Activated CD8-positive, alpha-beta T cell treated with anti-CD3 and anti-CD28 coated beads, Interleukin-2, amount 10 ng/mL, durations not matched to agents 7 days and 5 days (primary cell): Measurements from ENCODE around the gene DIDO1. TPM values are rescaled to one million over a fixed set of nuclear protein-coding genes. Genes with fewer than 3 reads are reported as not detected.

Source experiments
- ATAC-seq: fragments of 150-1000 bp; cut with Tn5 transposase; one replicate; pipeline ENCODE4 v1.10.0; 2021; ENCODE audit warnings: moderate library complexity
- CTCF ChIA-PET: fragments of 350-600 bp; sonication (Branson Sonifier 250); formaldehyde crosslinking; loops from one replicate; lab custom pipeline; 2021; ENCODE audit warnings: antibody characterized with exemption; lab: Charles Lee
- POLR2A ChIA-PET: fragments of 350-600 bp; sonication (Branson Sonifier 250); formaldehyde crosslinking; loops from one replicate; lab custom pipeline; 2021; ENCODE audit warnings: antibody characterized with exemption; lab: Charles Lee
- DNase-seq: peaks from one replicate; pipeline ENCODE4 v3.0.0-alpha.2; 2020
- H3K27ac Mint-ChIP-seq: one replicate; pipeline ENCODE4 v1.8.0; 2021; ENCODE audit warnings: mild to moderate bottlenecking, mixed read lengths
- H3K27me3 Mint-ChIP-seq: one replicate; pipeline ENCODE4 v1.8.0; 2021; ENCODE audit warnings: low read depth, mixed read lengths
- H3K36me3 Mint-ChIP-seq: one replicate; pipeline ENCODE4 v1.8.0; 2021; ENCODE audit warnings: low read depth, mixed read lengths
- H3K4me1 Mint-ChIP-seq: one replicate; pipeline ENCODE4 v1.8.0; 2021; ENCODE audit warnings: low read depth, mixed read lengths
- H3K4me3 Mint-ChIP-seq: one replicate; pipeline ENCODE4 v1.8.0; 2021; ENCODE audit warnings: mild to moderate bottlenecking, mixed read lengths
- H3K9me3 Mint-ChIP-seq: one replicate; pipeline ENCODE4 v1.8.0; 2022; ENCODE audit warnings: mixed read lengths; ENCODE audit not compliant: insufficient read depth
- total RNA-seq, 2 experiments: library from RNA; stranded (reverse); gene quantifications; one replicate each; pipeline ENCODE4 v1.2.3, GENCODE V29; 2021

The DIDO1 gene
- total RNA-seq, 2 experiments from 2014 or later = 69.6 to 74.0 TPM

DNA sequence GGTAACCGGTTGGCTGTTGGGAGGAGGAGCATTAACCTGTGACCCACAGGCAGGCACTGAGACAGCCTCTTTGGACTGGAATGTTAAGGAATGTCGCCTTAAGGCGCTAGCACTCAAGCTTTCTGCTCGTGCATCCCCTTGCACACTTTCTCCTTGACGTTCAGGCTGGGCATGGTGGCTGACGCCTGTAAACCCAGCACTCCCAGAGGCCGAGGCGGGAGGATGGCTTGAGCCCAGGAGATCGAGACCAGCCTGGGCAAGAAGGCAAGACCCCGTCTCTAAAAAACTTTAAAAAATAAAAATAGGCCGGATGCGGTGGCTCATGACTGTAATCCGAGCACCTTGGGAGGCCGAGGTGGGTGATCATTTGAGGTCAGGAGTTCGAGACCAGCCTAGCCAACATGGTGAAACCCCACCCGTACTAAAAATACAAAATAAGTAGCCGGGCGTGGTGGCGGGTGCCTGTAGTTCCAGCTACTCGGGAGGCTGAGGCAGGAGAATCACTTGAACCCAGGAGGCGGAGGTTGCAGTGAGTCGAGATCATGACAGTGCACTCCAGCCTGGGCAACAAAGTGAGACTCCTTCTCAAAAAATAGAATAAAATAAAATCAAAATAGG, 9.8 kb upstream of the DIDO1 start:
- POLR2A ChIA-PET = interaction anchor here (1.4 to 6.0 kb wide), 3 partner anchors 11 to 18 kb away, joined by 4 to 82 read pairs (median 19); partner anchors contain the start of gene DIDO1
- H3K4me1 Mint-ChIP-seq = peaks cover 43% of the 10 kb centered on the region
- H3K4me3 Mint-ChIP-seq = no peak overlapping the region
- H3K27me3 Mint-ChIP-seq = no peaks in the 10 kb centered on the region
- peaks cover 19% of the 10 kb centered on the region for H3K36me3 Mint-ChIP-seq
- ATAC-seq (no peak), DNase-seq (no peak)
- H3K9me3 Mint-ChIP-seq = no peaks in the 10 kb centered on the region
- H3K27ac Mint-ChIP-seq = no peak overlapping the region
- CTCF ChIA-PET = interaction anchor here (1.1 to 5.8 kb wide), 8 partner anchors 8 to 39 kb away, joined by 3 to 100 read pairs (median 4); partner anchors contain the start of gene DIDO1

DNA sequence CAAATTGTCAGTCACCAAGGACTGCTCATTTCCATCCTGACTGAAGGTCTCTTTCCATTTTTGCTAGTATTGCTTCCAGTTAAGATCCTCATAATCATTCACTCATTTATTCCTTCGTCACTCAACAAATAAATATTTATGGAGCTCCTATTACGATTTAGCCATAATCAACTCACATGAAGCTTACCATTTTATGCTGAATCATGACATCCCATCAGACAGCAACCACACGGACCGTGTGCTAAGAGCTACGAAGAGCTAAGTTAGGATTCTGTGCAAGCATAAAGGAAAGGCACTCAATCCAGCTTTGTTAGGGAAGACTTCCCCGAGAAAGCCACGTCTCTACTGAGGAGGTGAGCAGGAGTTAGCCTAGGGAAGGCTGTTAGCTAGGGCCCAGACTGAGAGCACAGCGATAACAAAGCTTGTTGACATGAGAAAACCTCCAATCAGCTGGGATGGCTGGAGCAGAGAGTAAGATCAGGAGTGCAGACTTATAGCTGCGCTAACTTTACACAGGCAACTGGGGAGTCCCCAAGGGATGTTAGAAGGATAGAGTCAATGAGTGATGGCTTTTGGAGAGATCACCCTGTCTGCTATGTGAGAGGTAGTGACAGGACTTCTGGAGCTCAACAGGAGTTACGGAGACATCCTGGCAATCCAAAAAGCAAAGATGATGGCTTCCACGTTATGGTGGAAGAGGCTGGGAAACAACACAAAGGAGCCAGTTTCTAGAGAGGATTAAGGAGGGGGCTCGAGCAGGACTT, 9.1 kb upstream of the DIDO1 start:
- no peak overlapping the region for H3K27ac Mint-ChIP-seq
- no peak overlapping the region for H3K4me3 Mint-ChIP-seq
- ChIA-PET CTCF (interaction anchor here (0.7 to 5.8 kb wide), 6 partner anchors 14 to 74 kb away, joined by 3 to 100 read pairs (median 3); partner anchors contain the start of gene DIDO1), POLR2A (interaction anchor here (1.2 to 6.0 kb wide), 4 partner anchors 10 to 41 kb away, joined by 4 to 82 read pairs (median 9); partner anchors contain the start of gene DIDO1)
- no peak for ATAC-seq
- peaks cover 19% of the 10 kb centered on the region for H3K36me3 Mint-ChIP-seq
- H3K27me3 Mint-ChIP-seq = no peaks in the 10 kb centered on the region
- H3K9me3 Mint-ChIP-seq = no peaks in the 10 kb centered on the region
- DNase-seq = no peak
- peaks cover 43% of the 10 kb centered on the region for H3K4me1 Mint-ChIP-seq

DNA sequence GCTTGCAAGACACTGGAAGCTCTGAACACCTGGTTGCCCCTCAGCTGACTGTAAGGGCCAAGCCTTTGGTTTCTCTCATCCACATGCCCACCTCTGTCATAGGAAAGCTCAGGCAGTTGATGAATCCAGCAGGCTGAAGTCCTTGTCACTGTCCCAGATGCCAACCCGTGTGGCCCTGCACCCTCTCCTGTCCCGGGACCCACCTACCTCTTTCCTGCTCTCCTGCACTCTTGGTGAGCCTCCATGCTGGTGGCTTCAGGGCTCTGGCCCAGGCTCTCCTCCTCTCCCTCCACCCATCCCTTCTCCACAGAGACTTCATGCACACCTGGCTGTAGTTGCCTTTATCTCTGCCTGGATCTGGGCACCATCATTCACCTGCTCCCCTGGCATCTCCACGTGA, 7.7 kb upstream of the DIDO1 start:
- Mint-ChIP-seq H3K36me3 (peaks cover 15% of the 10 kb centered on the region), H3K27ac (no peak overlapping the region), H3K27me3 (no peaks in the 10 kb centered on the region), H3K9me3 (no peaks in the 10 kb centered on the region), H3K4me1 (peaks cover 42% of the 10 kb centered on the region), H3K4me3 (no peak overlapping the region)
- no peak for DNase-seq
- POLR2A ChIA-PET = interaction anchor here (2.4 to 6.0 kb wide), 2 partner anchors 8 to 15 kb away, joined by 13 to 82 read pairs; partner anchors contain the start of gene DIDO1
- no peak for ATAC-seq
- CTCF ChIA-PET = interaction anchor here (1.8 to 5.8 kb wide), 2 partner anchors 13 to 26 kb away, joined by 9 to 100 read pairs; partner anchors contain the start of gene DIDO1

DNA sequence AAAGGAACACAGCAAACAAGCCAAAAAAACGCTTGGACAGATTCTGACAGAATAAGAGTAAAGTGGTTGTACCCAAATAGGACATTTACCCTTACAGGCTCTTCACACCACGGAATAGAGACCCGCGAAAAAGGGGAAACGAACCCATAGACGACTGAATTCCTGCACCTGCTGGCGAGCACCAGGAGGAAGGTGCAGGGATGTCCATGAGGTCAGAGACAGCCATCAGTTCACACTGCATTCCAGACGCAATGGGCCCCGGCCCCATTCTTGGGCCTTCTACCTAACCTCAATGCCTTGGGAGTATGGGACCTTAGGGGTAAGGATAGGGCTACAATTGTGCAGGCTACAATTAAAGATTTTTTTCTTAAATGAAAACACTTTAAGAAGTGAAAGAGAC, 5.2 kb upstream of the DIDO1 start:
- Mint-ChIP-seq H3K4me1 (peaks cover 59% of the 10 kb centered on the region), H3K27ac (no peak overlapping the region), H3K4me3 (no peak overlapping the region), H3K9me3 (no peaks in the 10 kb centered on the region), H3K27me3 (no peaks in the 10 kb centered on the region), H3K36me3 (peaks cover 19% of the 10 kb centered on the region)
- CTCF ChIA-PET = no interaction called here
- ATAC-seq (no peak), DNase-seq (no peak)
- POLR2A ChIA-PET = interaction anchor here (1.2 to 1.6 kb wide), 3 partner anchors 10 to 18 kb away, joined by 3 to 4 read pairs (median 3); no protein-coding TSS in a partner anchor

DNA sequence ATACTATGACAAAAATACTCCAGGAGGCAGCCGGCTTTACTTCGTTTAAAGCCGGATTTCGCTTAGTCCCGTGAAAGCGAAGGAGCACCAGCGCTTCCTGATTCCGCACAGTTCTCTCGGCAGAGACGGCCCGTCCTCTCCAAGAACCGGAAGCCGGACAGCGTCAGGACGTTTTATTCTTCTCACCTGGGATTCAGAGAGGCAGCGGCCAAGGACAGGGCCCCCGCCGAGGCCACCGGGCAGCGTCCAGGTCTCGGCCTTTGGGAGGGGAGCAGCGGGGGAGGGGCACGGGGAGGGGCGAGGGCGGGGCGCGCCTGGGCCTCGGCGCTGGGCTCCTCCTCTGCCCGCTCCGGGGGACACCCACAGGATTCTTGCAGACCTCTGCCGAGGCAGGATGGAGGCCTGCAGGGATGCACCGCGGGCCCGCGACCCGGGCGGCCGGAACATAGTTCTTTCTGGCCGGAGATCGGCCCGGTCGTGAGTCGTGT, 2.8 kb upstream of the DIDO1 start:
- Mint-ChIP-seq H3K9me3 (no peaks in the 10 kb centered on the region), H3K36me3 (peaks cover 30% of the 10 kb centered on the region), H3K27me3 (no peaks in the 10 kb centered on the region), H3K4me1 (peaks cover 68% of the 10 kb centered on the region), H3K27ac (peak overlapping the region; percentile 74), H3K4me3 (peak overlapping the region; percentile 92)
- POLR2A ChIA-PET = interaction anchor here (2.0 to 7.2 kb wide), 2 partner anchors 7 to 10 kb away, joined by 11 to 82 read pairs; partner anchors contain the start of gene GID8
- CTCF ChIA-PET = interaction anchor here (0.8 to 1.9 kb wide), 4 partner anchors 8 to 28 kb away, joined by 3 to 14 read pairs (median 6); no protein-coding TSS in a partner anchor
- ATAC-seq (peak; percentile 33), DNase-seq (peak; percentile 64)

DNA sequence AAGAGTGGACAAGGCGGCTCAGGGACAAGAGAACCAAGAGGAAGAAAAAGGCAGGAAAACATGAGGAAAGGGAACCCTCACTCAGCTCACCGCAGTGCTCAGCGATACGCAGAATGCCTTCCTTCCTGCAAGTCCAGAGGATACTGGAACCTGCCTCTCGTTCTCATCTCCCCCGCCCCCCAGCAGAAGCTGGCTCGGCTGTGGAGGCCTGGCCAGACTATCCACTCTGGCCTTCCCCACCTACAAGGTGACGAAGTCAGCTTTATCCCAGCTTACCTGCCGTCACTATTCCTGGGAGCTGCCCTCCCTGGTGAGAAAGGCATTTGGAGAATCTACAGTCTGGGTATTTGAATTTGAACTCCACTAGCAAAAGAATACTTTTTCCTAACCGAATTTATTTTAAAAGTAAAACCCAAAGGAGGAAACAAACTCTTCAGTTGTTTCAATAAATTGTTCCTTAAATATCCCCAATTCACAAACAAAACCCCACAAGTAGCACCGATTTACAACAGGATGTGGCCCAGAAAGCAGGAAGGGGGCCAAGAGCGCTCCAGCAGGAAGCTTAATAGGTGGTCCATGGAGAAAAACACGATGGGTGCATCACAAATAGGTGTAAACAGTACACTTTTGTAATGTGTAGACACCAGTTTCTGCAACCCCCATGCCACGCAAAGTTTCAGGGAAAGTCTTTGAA, 2.1 kb upstream of the DIDO1 start:
- POLR2A ChIA-PET = interaction anchor here (1.5 to 7.2 kb wide), 3 partner anchors 8 to 26 kb away, joined by 3 to 82 read pairs (median 11); partner anchors contain the start of gene GID8
- H3K4me1 Mint-ChIP-seq = peaks cover 74% of the 10 kb centered on the region

DNA sequence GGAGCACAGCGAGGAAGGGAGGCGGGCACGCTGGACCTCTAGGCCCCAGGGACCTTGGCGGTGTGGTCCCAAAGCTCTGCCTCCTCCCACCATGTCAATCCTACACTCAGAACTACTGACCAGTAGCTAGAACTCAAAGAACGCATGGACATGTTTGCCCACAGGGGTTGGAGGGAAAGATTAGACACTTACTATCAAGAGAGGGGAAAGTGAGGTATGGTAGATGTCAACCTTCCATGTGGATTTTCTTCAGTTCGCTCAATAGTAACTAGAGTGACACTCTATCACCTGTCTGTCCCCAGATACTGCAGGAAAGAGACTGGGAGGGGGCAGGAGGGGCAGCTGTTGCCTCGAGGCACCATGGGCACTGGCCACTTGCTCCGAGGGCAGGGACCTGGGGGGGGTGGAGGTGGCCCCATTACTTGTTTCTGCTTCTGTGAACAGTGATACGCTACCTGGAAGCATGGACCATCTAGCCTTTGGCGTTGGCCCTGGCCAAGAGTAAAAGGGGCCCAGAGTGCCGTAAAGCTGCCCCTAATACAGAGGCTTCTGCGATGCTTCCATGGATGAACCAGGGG, 912 bp upstream of the DIDO1 start:
- H3K4me3 Mint-ChIP-seq = peak overlapping the region; percentile 92
- DNase-seq (no peak), ATAC-seq (no peak)
- CTCF ChIA-PET = interaction anchor here (0.6 to 13.1 kb wide), 11 partner anchors 9 to 105 kb away, joined by 3 to 100 read pairs (median 4); partner anchors contain the start of gene GID8
- peaks cover 31% of the 10 kb centered on the region for H3K36me3 Mint-ChIP-seq
- H3K4me1 Mint-ChIP-seq = peaks cover 76% of the 10 kb centered on the region
- H3K9me3 Mint-ChIP-seq = no peaks in the 10 kb centered on the region
- peak overlapping the region; percentile 90 for H3K27ac Mint-ChIP-seq
- H3K27me3 Mint-ChIP-seq = no peaks in the 10 kb centered on the region
- POLR2A ChIA-PET = interaction anchor here (0.7 to 7.2 kb wide), 8 partner anchors 8 to 285 kb away, joined by 3 to 82 read pairs (median 6); partner anchors contain the start of genes GID8, SLC17A9 and SLCO4A1

More for the DNA sequence above, 2.1 kb upstream of the DIDO1 start:
- no peaks in the 10 kb centered on the region for H3K27me3 Mint-ChIP-seq
- H3K27ac Mint-ChIP-seq = peak overlapping the region; percentile 74
- H3K9me3 Mint-ChIP-seq = no peaks in the 10 kb centered on the region
- CTCF ChIA-PET = interaction anchor here (0.8 to 1.9 kb wide), 6 partner anchors 8 to 44 kb away, joined by 3 to 14 read pairs (median 6); no protein-coding TSS in a partner anchor
- peak overlapping the region; percentile 92 for H3K4me3 Mint-ChIP-seq
- peaks cover 32% of the 10 kb centered on the region for H3K36me3 Mint-ChIP-seq
- ATAC-seq (no peak), DNase-seq (no peak)

DNA sequence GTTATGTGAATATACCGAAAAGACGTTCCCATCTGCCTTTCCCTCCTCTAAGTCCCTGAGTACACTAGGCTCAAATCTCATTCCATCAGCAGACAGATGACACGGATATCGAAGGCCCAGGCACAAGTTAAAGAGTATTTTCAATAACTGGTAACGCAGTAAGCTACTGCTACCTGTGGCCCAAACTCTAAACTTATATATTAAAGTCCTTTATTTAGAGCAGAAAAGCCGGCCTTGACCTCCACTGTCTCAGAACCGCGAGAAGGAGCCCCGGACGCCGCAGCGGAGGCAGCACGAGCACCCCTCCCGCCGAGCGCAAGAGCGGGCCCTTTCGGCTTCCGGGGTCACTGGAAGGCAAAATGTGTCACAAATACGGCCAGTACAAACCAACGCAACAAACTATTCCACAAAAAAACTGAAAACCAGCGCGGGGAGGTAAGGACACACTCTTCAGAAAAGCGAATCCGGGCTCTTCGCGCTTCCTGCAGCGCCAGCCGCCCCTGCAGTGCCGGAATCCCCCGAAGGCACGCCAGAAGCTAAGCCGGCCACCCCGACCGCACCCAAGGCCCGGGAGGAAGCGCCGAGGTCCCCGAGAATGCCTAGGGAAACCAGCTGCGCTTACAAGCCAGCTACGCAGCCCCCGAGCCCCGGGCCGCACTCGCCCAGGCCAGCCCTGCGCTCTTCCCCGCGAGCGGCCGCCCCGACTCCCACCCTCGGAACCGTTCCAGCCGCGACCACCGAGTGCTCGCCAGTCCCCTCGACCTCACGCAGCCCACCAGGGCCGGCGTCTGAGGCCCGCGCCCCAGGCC, 681 bp downstream of the DIDO1 start:
- Mint-ChIP-seq H3K27ac (peak overlapping the region; percentile 96), H3K4me3 (peak overlapping the region; percentile 84), H3K36me3 (peaks cover 33% of the 10 kb centered on the region), H3K9me3 (no peaks in the 10 kb centered on the region), H3K4me1 (peaks cover 73% of the 10 kb centered on the region), H3K27me3 (no peaks in the 10 kb centered on the region)
- DNase-seq (peak; percentile 69), ATAC-seq (peak; percentile 7)
- ChIA-PET POLR2A (interaction anchor here (1.1 to 7.2 kb wide), 9 partner anchors 11 to 38 kb away, joined by 4 to 82 read pairs (median 5); partner anchors contain the start of genes GID8 and SLC17A9), CTCF (interaction anchor here (1.3 to 13.5 kb wide), 5 partner anchors 10 to 103 kb away, joined by 3 to 182 read pairs (median 15); partner anchors contain the start of gene GID8)

DNA sequence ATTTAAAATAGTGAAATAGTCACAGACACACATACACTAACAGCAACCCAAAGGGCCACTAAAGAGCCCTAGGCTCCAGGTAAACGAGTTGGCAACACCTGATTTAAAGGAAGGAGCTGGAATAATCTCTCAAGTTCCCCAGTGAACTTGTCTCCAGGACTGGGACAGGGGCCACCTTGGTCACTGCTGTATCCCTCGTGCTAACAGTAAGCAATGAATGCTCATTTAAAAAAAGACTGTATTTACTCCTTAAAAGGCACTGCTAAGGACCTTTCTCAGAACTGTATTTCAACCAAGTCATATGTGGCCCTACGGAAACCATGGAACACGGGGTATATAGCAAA, 1.3 kb downstream of the DIDO1 start:
- ChIA-PET POLR2A (interaction anchor here (1.1 to 7.2 kb wide), 9 partner anchors 11 to 37 kb away, joined by 4 to 82 read pairs (median 5); partner anchors contain the start of genes GID8 and SLC17A9), CTCF (interaction anchor here (1.3 to 13.5 kb wide), 4 partner anchors 10 to 30 kb away, joined by 3 to 182 read pairs (median 58); partner anchors contain the start of gene GID8)
- Mint-ChIP-seq H3K27me3 (no peaks in the 10 kb centered on the region), H3K36me3 (peaks cover 33% of the 10 kb centered on the region), H3K9me3 (no peaks in the 10 kb centered on the region), H3K4me3 (peak overlapping the region; percentile 84), H3K4me1 (peaks cover 73% of the 10 kb centered on the region), H3K27ac (peak overlapping the region; percentile 96)
- no peak for ATAC-seq
- no peak for DNase-seq
